HG03460 (cell line): ENCODE data around the gene PHF2.
A peak's percentile ranks its signal among the peaks of the same experiment; 100 is the strongest.

Experiments used
- ATAC-seq: cut with Tn5 transposase; IDR thresholded peaks from one replicate; pipeline ENCODE4 v1.9.1; 2021; ENCODE audit not compliant: unreplicated experiment

Gene PHF2

GRCh38 chr9:93576258-93577077, at the start of gene PHF2:
PHF2 (plus strand) TSS chr9:93576584; CDS start chr9:93576774, 190 bp downstream.
- peak; percentile 30 for ATAC-seq

GRCh38 chr9:93531374-93531773, 45.0 kb upstream of the PHF2 start:
- ATAC-seq: no peak

GRCh38 chr9:93532141-93532540, 44.2 kb upstream of the PHF2 start:
- ATAC-seq: no peak

- ATAC-seq: no peak
Observed at GRCh38 chr9:93533863-93534262, 42.5 kb upstream of the PHF2 start.

GRCh38 chr9:93536167-93536566, 40.2 kb upstream of the PHF2 start:
- no peak for ATAC-seq

- no peak for ATAC-seq
Observed at GRCh38 chr9:93536874-93537273, 39.5 kb upstream of the PHF2 start.

- ATAC-seq: no peak
Observed at GRCh38 chr9:93540305-93540704, 36.1 kb upstream of the PHF2 start.

- ATAC-seq: no peak
Observed at GRCh38 chr9:93541005-93541404, 35.4 kb upstream of the PHF2 start.

GRCh38 chr9:93541581-93542349, 34.6 kb upstream of the PHF2 start:
- ATAC-seq: no peak

GRCh38 chr9:93543117-93543516, 33.3 kb upstream of the PHF2 start:
- no peak for ATAC-seq

- no peak for ATAC-seq
Observed at GRCh38 chr9:93546356-93546755, 30.0 kb upstream of the PHF2 start.

GRCh38 chr9:93549611-93550010, 26.8 kb upstream of the PHF2 start:
- ATAC-seq: no peak

- ATAC-seq: no peak
Observed at GRCh38 chr9:93552923-93553322, 23.5 kb upstream of the PHF2 start.

GRCh38 chr9:93555370-93555769, 21.0 kb upstream of the PHF2 start:
- no peak for ATAC-seq

- ATAC-seq: no peak
Observed at GRCh38 chr9:93557366-93558137, 18.8 kb upstream of the PHF2 start.

- no peak for ATAC-seq
Observed at GRCh38 chr9:93558503-93558902, 17.9 kb upstream of the PHF2 start.

GRCh38 chr9:93560991-93561390, 15.4 kb upstream of the PHF2 start:
- ATAC-seq: no peak

GRCh38 chr9:93562157-93562556, 14.2 kb upstream of the PHF2 start:
- no peak for ATAC-seq

GRCh38 chr9:93565089-93565488, 11.3 kb upstream of the PHF2 start:
- no peak for ATAC-seq

- peak; percentile 78 for ATAC-seq
Observed at GRCh38 chr9:93566408-93567270, 9.7 kb upstream of the PHF2 start.
